ENCODE results near the gene CELA2A.

GRCh38 chr1:15428815-15429435 lies 27.6 kb upstream of the CELA2A start:
- no peak for TF ChIP-seq CTCF (IDR thresholded peaks at IDR 0.05)
- no peak for TF ChIP-seq POLR2A (IDR thresholded peaks at IDR 0.05; ENCODE audit: low read depth)
